Natural killer cell (primary cell): Measurements from ENCODE around the gene KCNIP2. TPM values are rescaled to one million over a fixed set of nuclear protein-coding genes. Genes with fewer than 3 reads are reported as not detected.

ENCODE experiments used
- ATAC-seq, 3 donors: fragments of 150-1000 bp in 2 of 3; fragments of 200-7000 bp in 1 of 3; cut with Tn5 transposase; 1 replicate in 1 of 3; 2 replicates in 2 of 3; pipeline ENCODE4 v1.10.0; 2021; ENCODE audit warnings: mild to moderate bottlenecking in 2 of 3, moderate library complexity in 2 of 3
- DNase-seq, 2 donors: peaks; one replicate each; pipeline versions ENCODE4 v3.0.0 to v3.0.0-alpha.2; 2013 to 2021; ENCODE audit warnings: mixed read lengths in 1 of 2
- H3K27ac ChIP-seq: one replicate; pipeline ENCODE4 v1.5.1; 2013; ENCODE audit warnings: mild to moderate bottlenecking, low read length
- H3K27me3 ChIP-seq: one replicate; pipeline ENCODE4 v1.6.1; 2013; ENCODE audit warnings: low read length; ENCODE audit not compliant: control insufficient read depth, insufficient read depth
- H3K36me3 ChIP-seq: one replicate; pipeline ENCODE4 v1.6.1; 2013; ENCODE audit warnings: low read length; ENCODE audit not compliant: control insufficient read depth, insufficient read depth
- H3K4me1 ChIP-seq: one replicate; pipeline ENCODE4 v1.6.1; 2013; ENCODE audit warnings: low read length; ENCODE audit not compliant: control insufficient read depth, insufficient read depth
- H3K4me3 ChIP-seq: one replicate; pipeline ENCODE4 v1.5.1; 2013; ENCODE audit warnings: low read length
- H3K9me3 ChIP-seq: one replicate; pipeline ENCODE4 v1.6.1; 2013; ENCODE audit warnings: low read length; ENCODE audit not compliant: control insufficient read depth, insufficient read depth
- H3K27ac Mint-ChIP-seq, 2 donors: one replicate each; pipeline ENCODE4 v1.8.0; 2022; ENCODE audit warnings: mild to moderate bottlenecking in 2 of 2, mixed read lengths in 2 of 2, moderate library complexity in 1 of 2
- H3K27me3 Mint-ChIP-seq, 2 donors: one replicate each; pipeline ENCODE4 v1.8.0; 2022; ENCODE audit warnings: low read depth in 2 of 2, mixed read lengths in 2 of 2
- H3K36me3 Mint-ChIP-seq: one replicate; pipeline ENCODE4 v1.8.0; 2022; ENCODE audit warnings: mixed read lengths
- H3K4me1 Mint-ChIP-seq, 2 donors: one replicate each; pipeline ENCODE4 v1.8.0; 2022; ENCODE audit warnings: mixed read lengths in 2 of 2
- H3K4me3 Mint-ChIP-seq: one replicate; pipeline ENCODE4 v1.8.0; 2022; ENCODE audit warnings: mild to moderate bottlenecking, moderate library complexity, mixed read lengths
- H3K9me3 Mint-ChIP-seq, 2 donors: one replicate each; pipeline ENCODE4 v1.8.0; 2022; ENCODE audit warnings: mixed read lengths in 2 of 2
- WGBS: methylation state at CpG from one replicate; pipeline ENCODE4 v1.1.7; 2013; ENCODE audit warnings: missing lambda C conversion rate; ENCODE audit not compliant: insufficient coverage; 5-methylcytosine and 5-hydroxymethylcytosine counted together
- intact Hi-C: fragments of 100-400 bp; cut with micrococcal nuclease; formaldehyde crosslinking; loops from one replicate; pipeline ENCODE4 v1.14.2; 2022
- total RNA-seq, 4 donors: library from RNA; stranded (reverse); fragments of 120-200 nt in 1 of 4; gene quantifications; one replicate each; pipeline versions ENCODE4 v1.2.3 to v1.2.4, GENCODE V29; 2013 to 2022
- TF ChIP-seq, protein P1 (sequence below): fragments of 200-600 bp; IDR thresholded peaks from one replicate; pipeline ENCODE4 v1.8.0; 2022; ENCODE audit warnings: antibody characterized with exemption

Gene KCNIP2
- total RNA-seq, 3 donors from 2014 or later (not counting 1 experiment from before 2014, with no cell fraction given): 0.97 to 2.0 (median 1.6) TPM

DNA sequence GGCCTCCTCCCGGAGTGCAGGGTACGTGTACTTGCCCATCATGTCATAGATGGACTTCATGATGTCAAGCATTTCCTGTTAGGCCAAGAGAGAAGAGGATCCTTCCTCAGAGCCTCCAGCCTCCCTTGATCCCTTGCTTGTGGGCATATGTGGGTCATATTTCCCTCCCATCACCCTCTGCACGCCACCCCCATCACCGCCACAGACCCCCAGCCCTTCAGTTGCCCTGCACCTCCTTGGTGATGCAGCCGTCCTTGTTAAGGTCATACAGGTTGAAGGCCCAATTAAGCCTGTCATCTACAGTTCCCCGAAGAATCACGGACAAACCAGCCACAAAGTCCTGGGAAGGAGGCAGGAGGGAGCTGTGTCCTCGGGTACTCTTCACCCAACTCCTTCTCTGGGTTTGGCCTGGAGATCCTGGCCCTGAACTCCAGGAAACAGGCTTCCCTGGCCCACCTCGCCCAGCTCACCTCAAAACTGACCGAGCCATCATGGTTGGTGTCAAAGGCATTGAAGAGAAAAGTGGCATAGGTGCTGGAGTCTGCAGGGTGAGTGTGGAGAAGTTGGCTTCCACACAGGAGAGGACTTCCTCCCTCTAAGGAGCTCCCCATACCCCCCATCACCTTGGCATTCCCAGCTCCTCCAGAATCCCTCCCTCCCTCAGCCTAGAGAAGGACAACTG is 15.5 kb downstream of the KCNIP2 start:
- Mint-ChIP-seq H3K27ac (no peak overlapping the region), H3K27me3 (no peaks in the 10 kb centered on the region), H3K36me3 (no peaks in the 10 kb centered on the region), H3K4me1 (peaks cover 24 to 25% of the 10 kb centered on the region in 2 donors), H3K9me3 (no peaks in the 10 kb centered on the region), H3K4me3 (no peak overlapping the region)
- Histone ChIP-seq H3K36me3 (no peaks in the 10 kb centered on the region), H3K4me1 (peaks cover 26% of the 10 kb centered on the region), H3K27me3 (no peaks in the 10 kb centered on the region), H3K27ac (no peak overlapping the region), H3K4me3 (no peak overlapping the region), H3K9me3 (no peaks in the 10 kb centered on the region)
- TF ChIP-seq, protein P1, sequence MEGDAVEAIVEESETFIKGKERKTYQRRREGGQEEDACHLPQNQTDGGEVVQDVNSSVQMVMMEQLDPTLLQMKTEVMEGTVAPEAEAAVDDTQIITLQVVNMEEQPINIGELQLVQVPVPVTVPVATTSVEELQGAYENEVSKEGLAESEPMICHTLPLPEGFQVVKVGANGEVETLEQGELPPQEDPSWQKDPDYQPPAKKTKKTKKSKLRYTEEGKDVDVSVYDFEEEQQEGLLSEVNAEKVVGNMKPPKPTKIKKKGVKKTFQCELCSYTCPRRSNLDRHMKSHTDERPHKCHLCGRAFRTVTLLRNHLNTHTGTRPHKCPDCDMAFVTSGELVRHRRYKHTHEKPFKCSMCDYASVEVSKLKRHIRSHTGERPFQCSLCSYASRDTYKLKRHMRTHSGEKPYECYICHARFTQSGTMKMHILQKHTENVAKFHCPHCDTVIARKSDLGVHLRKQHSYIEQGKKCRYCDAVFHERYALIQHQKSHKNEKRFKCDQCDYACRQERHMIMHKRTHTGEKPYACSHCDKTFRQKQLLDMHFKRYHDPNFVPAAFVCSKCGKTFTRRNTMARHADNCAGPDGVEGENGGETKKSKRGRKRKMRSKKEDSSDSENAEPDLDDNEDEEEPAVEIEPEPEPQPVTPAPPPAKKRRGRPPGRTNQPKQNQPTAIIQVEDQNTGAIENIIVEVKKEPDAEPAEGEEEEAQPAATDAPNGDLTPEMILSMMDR: no peak
- DNase-seq: no peak
- intact Hi-C loops: no loop called here
- ATAC-seq: no peak
- WGBS: 93% methylated on average over 9 of the region's 10 CpGs

- Histone ChIP-seq H3K36me3 (no peaks in the 10 kb centered on the region), H3K27ac (no peak overlapping the region), H3K4me3 (no peak overlapping the region), H3K27me3 (no peaks in the 10 kb centered on the region), H3K9me3 (no peaks in the 10 kb centered on the region), H3K4me1 (peaks cover 26% of the 10 kb centered on the region)
- Mint-ChIP-seq H3K4me3 (peak overlapping the region; percentile 29), H3K9me3 (no peaks in the 10 kb centered on the region), H3K36me3 (no peaks in the 10 kb centered on the region), H3K27ac (peak overlapping the region in 1 of 2 donors; percentile 1), H3K4me1 (peaks cover 23% of the 10 kb centered on the region in 2 donors), H3K27me3 (no peaks in the 10 kb centered on the region)
- no peak for DNase-seq
- intact Hi-C loops: no loop called here
- TF ChIP-seq, protein P1: no peak
- WGBS: 97% methylated on average over 5 of the region's 5 CpGs
- no peak for ATAC-seq
Observed at GRCh38 chr10:101826852-101827434, 16.7 kb downstream of the KCNIP2 start.

DNA sequence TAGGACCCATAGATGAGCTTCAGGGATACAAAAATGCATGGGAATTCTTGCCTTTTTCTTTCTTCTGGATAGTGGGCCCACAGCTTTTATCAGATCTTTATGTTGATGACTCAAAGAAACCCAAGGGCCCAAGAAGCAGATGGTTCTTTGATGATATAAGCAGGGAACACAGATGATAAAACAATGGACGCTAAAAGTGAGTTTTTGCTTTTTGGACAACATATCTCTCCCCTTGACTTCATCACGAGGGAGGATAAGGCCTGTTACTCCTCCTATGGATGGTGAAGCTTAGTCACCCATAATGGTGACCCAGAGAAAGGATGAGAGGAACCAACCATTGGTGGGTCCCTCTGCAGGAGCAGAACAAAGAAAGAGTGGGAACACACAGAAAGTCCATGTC is 18.9 kb downstream of the KCNIP2 start:
- H3K4me3 Mint-ChIP-seq: no peak overlapping the region
- ATAC-seq: no peak
- H3K4me1 ChIP-seq: peaks cover 10% of the 10 kb centered on the region
- no peaks in the 10 kb centered on the region for H3K36me3 ChIP-seq
- H3K4me1 Mint-ChIP-seq: peaks cover 1 to 10% of the 10 kb centered on the region in 2 donors
- DNase-seq: no peak
- no peak overlapping the region for H3K4me3 ChIP-seq
- H3K36me3 Mint-ChIP-seq: no peaks in the 10 kb centered on the region
- H3K27me3 ChIP-seq: no peaks in the 10 kb centered on the region
- H3K27ac Mint-ChIP-seq: no peak overlapping the region
- no peaks in the 10 kb centered on the region for H3K9me3 ChIP-seq
- H3K27me3 Mint-ChIP-seq: no peaks in the 10 kb centered on the region
- 100% methylated on average over 2 of the region's 2 CpGs for WGBS
- no peaks in the 10 kb centered on the region for H3K9me3 Mint-ChIP-seq
- TF ChIP-seq, protein P1: no peak
- intact Hi-C loops: no loop called here
- H3K27ac ChIP-seq: no peak overlapping the region
